IMR-90 (cell line): ENCODE measurements around the gene INHA. TPM values are rescaled to one million over a fixed set of nuclear protein-coding genes. Genes with fewer than 3 reads are reported as not detected.

ENCODE experiments used
- ATAC-seq: fragments of 200-7000 bp; cut with Tn5 transposase; 2 replicates; pipeline ENCODE4 v1.9.1; 2020; ENCODE audit warnings: low read depth, mild to moderate bottlenecking, moderate library complexity
- BruUV-seq: library from RNA; stranded (reverse); fragments of 400-500 nt; replicated peaks from 2 replicates; lab custom pipeline; 2021; lab: Mats Ljungman, UMichigan
- CTCF ChIA-PET: fragments of 300-600 bp; formaldehyde crosslinking; extraction: SDS; loops from one replicate; lab custom pipeline; 2021; ENCODE audit warnings: antibody characterized with exemption; lab: Yijun Ruan, JAX
- POLR2A ChIA-PET: fragments of 300-600 bp; sonication (Branson Sonifier 250); formaldehyde crosslinking; loops from one replicate; lab custom pipeline; 2022; ENCODE audit warnings: antibody characterized with exemption; ENCODE audit not compliant: unreplicated experiment; lab: Charles Lee
- DNase-seq: peaks from one replicate; pipeline ENCODE4 v3.0.0; 2013
- H2AFZ ChIP-seq: replicated peaks from 2 replicates; pipeline ENCODE3; 2013; ENCODE audit warnings: low read length, mild to moderate bottlenecking; ENCODE audit not compliant: poor library complexity
- H2AK5ac ChIP-seq: 2 replicates; pipeline ENCODE4 v1.6.1; 2013; ENCODE audit warnings: low read depth, low read length, inconsistent platforms
- H2AK9ac ChIP-seq: replicated peaks from 2 replicates; pipeline ENCODE3; 2013; ENCODE audit warnings: mild to moderate bottlenecking, low read depth, low read length, moderate library complexity; ENCODE audit not compliant: poor library complexity
- H2BK120ac ChIP-seq: 2 replicates; pipeline ENCODE4 v1.6.1; 2013; ENCODE audit warnings: low read depth, low read length, inconsistent platforms
- H2BK15ac ChIP-seq: 3 replicates; pipeline ENCODE4 v1.6.1; 2013; ENCODE audit warnings: low read depth, low read length, inconsistent platforms
- H2BK20ac ChIP-seq: 2 replicates; pipeline ENCODE4 v1.6.1; 2013; ENCODE audit warnings: low read depth, mild to moderate bottlenecking, inconsistent platforms, low read length, moderate library complexity
- H2BK5ac ChIP-seq: 2 replicates; pipeline ENCODE4 v1.6.1; 2013; ENCODE audit warnings: mild to moderate bottlenecking, low read depth, low read length, inconsistent platforms; ENCODE audit not compliant: poor library complexity, severe bottlenecking
- H3K14ac ChIP-seq: replicated peaks from 2 replicates; pipeline ENCODE4 v1.6.1; 2013; ENCODE audit warnings: low read depth, low read length, inconsistent platforms
- H3K18ac ChIP-seq: 2 replicates; pipeline ENCODE4 v1.6.1; 2013; ENCODE audit warnings: low read depth, low read length, control low read depth
- H3K23ac ChIP-seq: 2 replicates; pipeline ENCODE4 v1.6.1; 2013; ENCODE audit warnings: low read depth, low read length, inconsistent platforms
- H3K27ac ChIP-seq: 2 replicates; pipeline ENCODE4 v1.5.1; 2013; ENCODE audit warnings: mild to moderate bottlenecking, control low read depth, low read length; ENCODE audit not compliant: insufficient read depth
- H3K27me3 ChIP-seq: 2 replicates; pipeline ENCODE4 v1.6.1; 2013; ENCODE audit warnings: low read length; ENCODE audit not compliant: control insufficient read depth, insufficient read depth
- H3K36me3 ChIP-seq: 2 replicates; pipeline ENCODE4 v1.6.1; 2013; ENCODE audit warnings: low read length, mixed read lengths; ENCODE audit not compliant: control insufficient read depth, insufficient read depth
- H3K4ac ChIP-seq: 2 replicates; pipeline ENCODE4 v1.6.1; 2013; ENCODE audit warnings: low read depth, low read length, inconsistent platforms
- H3K4me1 ChIP-seq: 2 replicates; pipeline ENCODE4 v1.6.1; 2013; ENCODE audit warnings: low read length, mixed read lengths; ENCODE audit not compliant: control insufficient read depth, insufficient read depth
- H3K4me2 ChIP-seq: 2 replicates; pipeline ENCODE4 v1.6.1; 2013; ENCODE audit warnings: low read depth, mild to moderate bottlenecking, control low read depth, low read length, moderate library complexity
- H3K4me3 ChIP-seq: 2 replicates; pipeline ENCODE4 v1.5.1; 2013; ENCODE audit warnings: low read depth, mild to moderate bottlenecking, control low read depth, low read length, moderate library complexity; ENCODE audit not compliant: insufficient read depth
- H3K56ac ChIP-seq: 2 replicates; pipeline ENCODE4 v1.6.1; 2013; ENCODE audit warnings: low read length, inconsistent platforms; ENCODE audit not compliant: insufficient read depth; ENCODE audit errors: extremely low read depth
- H3K79me1 ChIP-seq, 2 experiments: 2 replicates each; pipeline ENCODE4 v1.6.1; 2013; ENCODE audit warnings: low read length in 2 of 2, inconsistent platforms in 1 of 2, low read depth in 1 of 2
- H3K9ac ChIP-seq: 2 replicates; pipeline ENCODE4 v1.6.1; 2013; ENCODE audit warnings: low read depth, low read length, control low read depth
- H3K9me1 ChIP-seq: 2 replicates; pipeline ENCODE4 v1.6.1; 2013; ENCODE audit warnings: low read length, inconsistent platforms; ENCODE audit not compliant: insufficient read depth
- H3K9me3 ChIP-seq: 2 replicates; pipeline ENCODE4 v1.6.1; 2013; ENCODE audit warnings: low read length; ENCODE audit not compliant: control insufficient read depth, insufficient read depth
- H4K20me1 ChIP-seq: 2 replicates; pipeline ENCODE4 v1.6.1; 2013; ENCODE audit warnings: low read length, inconsistent platforms; ENCODE audit not compliant: insufficient read depth
- H4K5ac ChIP-seq: 2 replicates; pipeline ENCODE4 v1.6.1; 2013; ENCODE audit warnings: mild to moderate bottlenecking, low read depth, low read length, control low read depth
- H4K8ac ChIP-seq, 2 experiments: 2 replicates each; pipeline ENCODE4 v1.6.1; 2013; ENCODE audit warnings: low read depth in 2 of 2, low read length in 2 of 2, control low read depth in 1 of 2, inconsistent platforms in 1 of 2
- H4K91ac ChIP-seq: 2 replicates; pipeline ENCODE4 v1.6.1; 2013; ENCODE audit warnings: low read depth, low read length, inconsistent platforms; ENCODE audit not compliant: insufficient read depth
- BHLHE40 ChIP-seq: fragments of 150-350 bp; IDR thresholded peaks from 2 replicates; pipeline ENCODE4 v1.6.1; 2016; ENCODE audit warnings: mild to moderate bottlenecking, low read depth, low read length
- FOS ChIP-seq: fragments of 150-350 bp; IDR thresholded peaks from 2 replicates; pipeline ENCODE4 v1.6.1; 2016; ENCODE audit warnings: low read depth, low read length
- MAZ ChIP-seq: IDR thresholded peaks from 2 replicates; pipeline ENCODE4 v1.6.1; 2012; ENCODE audit warnings: low read depth, mild to moderate bottlenecking, low read length, improper control_type of control experiment, moderate library complexity, borderline replicate concordance
- MXI1 ChIP-seq: IDR thresholded peaks from 2 replicates; pipeline ENCODE4 v1.6.1; 2012; ENCODE audit warnings: low read depth, mild to moderate bottlenecking, low read length, moderate library complexity, borderline replicate concordance
- NFE2L2 ChIP-seq: fragments of 150-350 bp; IDR thresholded peaks from 2 replicates; pipeline ENCODE4 v1.6.1; 2016; ENCODE audit warnings: low read depth, mild to moderate bottlenecking, low read length
- POLR2A ChIP-seq: IDR thresholded peaks from 2 replicates; pipeline ENCODE4 v1.6.1; 2012; ENCODE audit warnings: mild to moderate bottlenecking, low read depth, low read length
- SMC3 ChIP-seq: fragments of 150-350 bp; IDR thresholded peaks from 2 replicates; pipeline ENCODE4 v1.6.1; 2016; ENCODE audit warnings: low read depth, mild to moderate bottlenecking, antibody characterized with exemption, low read length, moderate library complexity
- USF2 ChIP-seq: fragments of 150-350 bp; IDR thresholded peaks from 2 replicates; pipeline ENCODE4 v1.6.1; 2017; ENCODE audit warnings: mild to moderate bottlenecking, antibody characterized with exemption, low read length, low read depth
- WGBS, 2 experiments: methylation state at CpG; one replicate each; pipeline versions ENCODE4 v1.1.5 to v1.1.7; 2013; ENCODE audit warnings: missing lambda C conversion rate in 2 of 2; ENCODE audit not compliant: insufficient read length in 1 of 2; ENCODE audit errors: extremely low coverage in 2 of 2; 5-methylcytosine and 5-hydroxymethylcytosine counted together
- dilution Hi-C: fragments of 300-500 bp; cut with HindIII; formaldehyde crosslinking; loops from one replicate; pipeline ENCODE4 v1.14.3; 2018; ENCODE audit warnings: low sequenced_read_pairs; ENCODE audit not compliant: unreplicated experiment
- in situ Hi-C: fragments of 300-500 bp; cut with MboI; formaldehyde crosslinking; loops from 3 replicates; pipeline ENCODE4 v1.14.3; 2019; ENCODE audit warnings: low sequenced_read_pairs, inconsistent platforms, mixed read lengths
- intact Hi-C: fragments of 100-400 bp; cut with micrococcal nuclease; formaldehyde crosslinking; loops from 2 replicates; pipeline ENCODE4 v1.10.0; 2022
- polyA plus RNA-seq, 3 experiments: library from polyadenylated mRNA; depleted of rRNA; stranded (reverse); fragments of >200 nt; gene quantifications; 2 replicates each; pipeline ENCODE4 v1.2.3, GENCODE V29; 2012; ENCODE audit warnings: low replicate concordance in 1 of 3
- total RNA-seq: library from RNA; depleted of rRNA; stranded (reverse); fragments of >200 nt; gene quantifications from 2 replicates; pipeline ENCODE4 v1.2.3, GENCODE V29; 2012

INHA gene
- total and polyA plus RNA-seq, 2 of the 4 experiments (the other 2 are of a cell fraction): 0.96 TPM; not detected in 1

GRCh38 chr2:219618733-219619122 is 46.6 kb downstream of the INHA start:
- Histone ChIP-seq H4K20me1 (no peaks in the 10 kb centered on the region), H2BK5ac (no peak overlapping the region), H4K91ac (no peak overlapping the region), H2BK120ac (no peak overlapping the region), H3K23ac (no peak overlapping the region), H2BK20ac (no peak overlapping the region), H4K5ac (no peak overlapping the region), H3K79me1 (no peaks in the 10 kb centered on the region), H3K4me3 (no peak overlapping the region), H3K4me1 (no peaks in the 10 kb centered on the region), H2AK5ac (no peak overlapping the region), H3K9me1 (no peaks in the 10 kb centered on the region), H3K14ac (no peak overlapping the region), H3K4ac (no peak overlapping the region), H3K56ac (no peak overlapping the region), H2AK9ac (no peak overlapping the region), H3K27ac (no peak overlapping the region), H3K9ac (no peak overlapping the region), H2AFZ (peak overlapping the region; percentile 53), H3K27me3 (peaks cover 16% of the 10 kb centered on the region), H3K36me3 (peaks cover 19% of the 10 kb centered on the region; the same call in 1 of the 2 replicates), H3K4me2 (no peak overlapping the region), H3K9me3 (no peaks in the 10 kb centered on the region), H4K8ac (no peak overlapping the region), H2BK15ac (no peak overlapping the region), H3K18ac (no peak overlapping the region)
- ChIA-PET CTCF (no interaction called here), POLR2A (no interaction called here)
- ATAC-seq: no peak
- no CpG with 5 or more reads among the region's 3 CpGs for WGBS, 2 experiments
- in situ Hi-C loops (no loop called here), dilution Hi-C loops (no loop called here), intact Hi-C loops (no loop called here)
- no TSS peak for BruUV-seq
- no peak for DNase-seq
- no peak for TF ChIP-seq SMC3
- TF ChIP-seq POLR2A: no peak
- no peak for TF ChIP-seq NFE2L2
- TF ChIP-seq FOS: no peak
- TF ChIP-seq MXI1: no peak
- no peak for TF ChIP-seq USF2
- no peak for TF ChIP-seq BHLHE40
- TF ChIP-seq MAZ: no peak
